ENCODE data around the gene TSHZ2. TPM values are rescaled to one million over a fixed set of nuclear protein-coding genes. Genes with fewer than 3 reads are reported as not detected.
A peak's percentile ranks its signal among the peaks of the same experiment; 100 is the strongest.

Gene TSHZ2
- polyA plus RNA-seq, 1 donor from 2014 or later, result 4.6 TPM

- no peaks in the 10 kb centered on the region for H3K9me2 ChIP-seq (ENCODE audit: insufficient read depth, low read length)
- peaks cover 51% of the 10 kb centered on the region for H3K79me2 ChIP-seq (replicated peaks; ENCODE audit: insufficient read depth, low read length)
- H3F3A ChIP-seq (ENCODE audit: insufficient read depth, low read length, poor library complexity, severe bottlenecking), result no peaks in the 10 kb centered on the region
- no peak overlapping the region for H3K27ac ChIP-seq (ENCODE audit: low read length)
- no peak for TF ChIP-seq TAF1 (IDR thresholded peaks at IDR 0.05; ENCODE audit: low read depth)
- no peak for TF ChIP-seq SMC3 (conservative IDR thresholded peaks at IDR 0.05; ENCODE audit: poor library complexity)
- no peaks in the 10 kb centered on the region for H3K27me3 ChIP-seq (ENCODE audit: insufficient read depth, low read depth, low read length)
- no peak overlapping the region for H3K9ac ChIP-seq (ENCODE audit: low read length)
- peak overlapping the region; percentile 77 for H3K4me3 ChIP-seq (ENCODE audit: low read length)
- peak overlapping the region; percentile 54 for H3K4me2 ChIP-seq (ENCODE audit: low read length)
- no peaks in the 10 kb centered on the region for H3K36me3 ChIP-seq (ENCODE audit: insufficient read depth, low read length)
- no peak overlapping the region for H2AFZ ChIP-seq (ENCODE audit: low read depth, low read length)
- no peaks in the 10 kb centered on the region for H3K9me3 ChIP-seq (ENCODE audit: low read length)
- no peaks in the 10 kb centered on the region for H4K20me1 ChIP-seq (ENCODE audit: insufficient read depth)
These were observed 3.8 kb downstream of the TSHZ2 start for GRCh38 chr20:52975803-52976531.

GRCh38 chr20:52978851-52979250 is 6.7 kb downstream of the TSHZ2 start:
- no peak overlapping the region for H3K4me2 ChIP-seq (ENCODE audit: low read length)
- H3K4me3 ChIP-seq (ENCODE audit: low read length), result no peak overlapping the region
- H3K27me3 ChIP-seq (ENCODE audit: insufficient read depth, low read depth, low read length), result no peaks in the 10 kb centered on the region
- H3F3A ChIP-seq (ENCODE audit: insufficient read depth, low read length, poor library complexity, severe bottlenecking), result no peaks in the 10 kb centered on the region
- no peaks in the 10 kb centered on the region for H3K9me2 ChIP-seq (ENCODE audit: insufficient read depth, low read length)
- H3K9ac ChIP-seq (ENCODE audit: low read length), result no peak overlapping the region
- H3K27ac ChIP-seq (ENCODE audit: low read length), result no peak overlapping the region
- no peaks in the 10 kb centered on the region for H3K9me3 ChIP-seq (ENCODE audit: low read length)
- TF ChIP-seq REST (IDR thresholded peaks at IDR 0.05; ENCODE audit: borderline replicate concordance), result no peak
- no peak for TF ChIP-seq MXI1 (conservative IDR thresholded peaks at IDR 0.05; ENCODE audit: poor library complexity, severe bottlenecking)
- TF ChIP-seq TAF1 (IDR thresholded peaks at IDR 0.05; ENCODE audit: low read depth), result no peak
- no peak for TF ChIP-seq EP300 (conservative IDR thresholded peaks at IDR 0.05; ENCODE audit: poor library complexity, severe bottlenecking)
- no peak for TF ChIP-seq EZH2 (IDR thresholded peaks at IDR 0.05; ENCODE audit: borderline replicate concordance, insufficient read depth, low read length, poor library complexity, severe bottlenecking)
- TF ChIP-seq CTCF (IDR thresholded peaks at IDR 0.05; ENCODE audit: poor library complexity, severe bottlenecking), result no peak
- TF ChIP-seq SMC3 (conservative IDR thresholded peaks at IDR 0.05; ENCODE audit: poor library complexity), result no peak
- TF ChIP-seq RAD21 (conservative IDR thresholded peaks at IDR 0.05), result no peak
- no peak for TF ChIP-seq POLR2AphosphoS5 (IDR thresholded peaks at IDR 0.05)
- no peaks in the 10 kb centered on the region for H4K20me1 ChIP-seq (ENCODE audit: insufficient read depth)
- H3K36me3 ChIP-seq (ENCODE audit: insufficient read depth, low read length), result no peaks in the 10 kb centered on the region
- no peak overlapping the region for H2AFZ ChIP-seq (ENCODE audit: low read depth, low read length)
- H3K79me2 ChIP-seq (replicated peaks; ENCODE audit: insufficient read depth, low read length), result peaks cover 39% of the 10 kb centered on the region
